ENCODE measurements around the gene ARHGEF17. TPM values are rescaled to one million over a fixed set of nuclear protein-coding genes. Genes with fewer than 3 reads are reported as not detected.

The ARHGEF17 gene
- total and polyA plus RNA-seq, 2 of the 13 experiments (the other 11 are each of a cell fraction or from before 2014, with no cell fraction given): 10.7 to 28.8 TPM

DNA sequence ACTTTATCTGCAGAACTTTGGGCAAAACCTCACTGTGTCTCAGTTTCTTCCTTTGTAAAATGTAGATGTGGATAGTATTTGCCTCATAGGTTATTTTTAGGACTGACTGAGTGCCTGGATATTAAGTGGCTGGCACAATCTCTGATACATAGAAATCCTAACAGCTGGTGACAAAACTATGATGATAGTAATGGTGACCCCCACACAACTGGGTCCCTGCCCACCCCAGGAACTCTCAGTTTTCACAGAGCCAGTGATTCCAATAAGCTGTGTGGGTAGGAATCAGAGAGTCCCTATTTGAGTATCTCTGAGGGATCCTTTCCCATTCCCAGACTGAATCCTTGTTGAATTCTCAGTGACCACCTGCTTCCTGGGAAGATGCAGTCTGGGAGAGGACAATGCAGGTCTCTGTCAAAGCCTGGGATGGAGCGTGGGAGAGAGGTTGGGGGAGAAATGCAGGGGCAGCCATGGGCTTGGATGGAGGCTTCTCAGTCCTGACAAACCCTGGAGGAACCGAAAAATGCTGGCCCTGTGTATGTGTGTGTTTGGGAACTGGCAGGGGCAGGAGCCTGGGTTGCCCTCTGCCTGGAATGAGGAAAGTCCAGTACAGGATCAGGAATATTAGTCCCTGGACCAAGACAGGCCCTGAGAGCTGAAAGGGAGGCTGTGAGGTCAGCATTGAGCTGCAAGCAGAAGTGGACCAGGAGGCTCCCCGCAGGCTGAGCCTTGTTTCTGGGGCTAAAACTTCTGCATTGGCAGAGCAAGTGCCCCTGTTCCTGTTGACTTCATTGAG lies 42.0 kb upstream of the ARHGEF17 start (continued):
- TF ChIP-seq, protein P1, sequence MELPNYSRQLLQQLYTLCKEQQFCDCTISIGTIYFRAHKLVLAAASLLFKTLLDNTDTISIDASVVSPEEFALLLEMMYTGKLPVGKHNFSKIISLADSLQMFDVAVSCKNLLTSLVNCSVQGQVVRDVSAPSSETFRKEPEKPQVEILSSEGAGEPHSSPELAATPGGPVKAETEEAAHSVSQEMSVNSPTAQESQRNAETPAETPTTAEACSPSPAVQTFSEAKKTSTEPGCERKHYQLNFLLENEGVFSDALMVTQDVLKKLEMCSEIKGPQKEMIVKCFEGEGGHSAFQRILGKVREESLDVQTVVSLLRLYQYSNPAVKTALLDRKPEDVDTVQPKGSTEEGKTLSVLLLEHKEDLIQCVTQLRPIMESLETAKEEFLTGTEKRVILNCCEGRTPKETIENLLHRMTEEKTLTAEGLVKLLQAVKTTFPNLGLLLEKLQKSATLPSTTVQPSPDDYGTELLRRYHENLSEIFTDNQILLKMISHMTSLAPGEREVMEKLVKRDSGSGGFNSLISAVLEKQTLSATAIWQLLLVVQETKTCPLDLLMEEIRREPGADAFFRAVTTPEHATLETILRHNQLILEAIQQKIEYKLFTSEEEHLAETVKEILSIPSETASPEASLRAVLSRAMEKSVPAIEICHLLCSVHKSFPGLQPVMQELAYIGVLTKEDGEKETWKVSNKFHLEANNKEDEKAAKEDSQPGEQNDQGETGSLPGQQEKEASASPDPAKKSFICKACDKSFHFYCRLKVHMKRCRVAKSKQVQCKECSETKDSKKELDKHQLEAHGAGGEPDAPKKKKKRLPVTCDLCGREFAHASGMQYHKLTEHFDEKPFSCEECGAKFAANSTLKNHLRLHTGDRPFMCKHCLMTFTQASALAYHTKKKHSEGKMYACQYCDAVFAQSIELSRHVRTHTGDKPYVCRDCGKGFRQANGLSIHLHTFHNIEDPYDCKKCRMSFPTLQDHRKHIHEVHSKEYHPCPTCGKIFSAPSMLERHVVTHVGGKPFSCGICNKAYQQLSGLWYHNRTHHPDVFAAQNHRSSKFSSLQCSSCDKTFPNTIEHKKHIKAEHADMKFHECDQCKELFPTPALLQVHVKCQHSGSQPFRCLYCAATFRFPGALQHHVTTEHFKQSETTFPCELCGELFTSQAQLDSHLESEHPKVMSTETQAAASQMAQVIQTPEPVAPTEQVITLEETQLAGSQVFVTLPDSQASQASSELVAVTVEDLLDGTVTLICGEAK (IDR thresholded peaks at IDR 0.05): no peak
- TF ChIP-seq, protein P1 (CRISPR knock-in tag; IDR thresholded peaks at IDR 0.05): no peak
- TF ChIP-seq, protein P2, sequence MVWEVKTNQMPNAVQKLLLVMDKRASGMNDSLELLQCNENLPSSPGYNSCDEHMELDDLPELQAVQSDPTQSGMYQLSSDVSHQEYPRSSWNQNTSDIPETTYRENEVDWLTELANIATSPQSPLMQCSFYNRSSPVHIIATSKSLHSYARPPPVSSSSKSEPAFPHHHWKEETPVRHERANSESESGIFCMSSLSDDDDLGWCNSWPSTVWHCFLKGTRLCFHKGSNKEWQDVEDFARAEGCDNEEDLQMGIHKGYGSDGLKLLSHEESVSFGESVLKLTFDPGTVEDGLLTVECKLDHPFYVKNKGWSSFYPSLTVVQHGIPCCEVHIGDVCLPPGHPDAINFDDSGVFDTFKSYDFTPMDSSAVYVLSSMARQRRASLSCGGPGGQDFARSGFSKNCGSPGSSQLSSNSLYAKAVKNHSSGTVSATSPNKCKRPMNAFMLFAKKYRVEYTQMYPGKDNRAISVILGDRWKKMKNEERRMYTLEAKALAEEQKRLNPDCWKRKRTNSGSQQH (CRISPR knock-in tag; IDR thresholded peaks at IDR 0.05; ENCODE audit: low read depth): no peak
- TF ChIP-seq ZSCAN30 (CRISPR knock-in tag; IDR thresholded peaks at IDR 0.05): no peak

All from HepG2 (cell line).